SHP77 (cell line): Measurements from ENCODE around the gene C8A.

ENCODE experiments used
- DNase-seq, 2 experiments: peaks; one replicate each; lab custom pipeline; 2025; lab: John Stamatoyannopoulos, UW

Gene C8A

GRCh38 chr1:56967355-56967754 is 112.8 kb downstream of the C8A start:
- DNase-seq, result no peak
